ENCODE data around the gene APBA1. TPM values are rescaled to one million over a fixed set of nuclear protein-coding genes. Genes with fewer than 3 reads are reported as not detected.

Gene APBA1
- total RNA-seq, 1 experiment from 2014 or later = 1.8 TPM

GRCh38 chr9:69476016-69476415 is 196.2 kb downstream of the APBA1 start:
- Histone ChIP-seq H4K91ac (ENCODE audit: insufficient read length, low read depth, low read length) (no peak overlapping the region), H2AFZ (ENCODE audit: low read length) (no peak overlapping the region), H3K56ac (ENCODE audit: insufficient read length, low read depth, low read length) (no peak overlapping the region), H2BK120ac (ENCODE audit: low read depth, low read length, poor library complexity, severe bottlenecking) (no peak overlapping the region), H3K9ac (ENCODE audit: extremely low read depth, insufficient read length, low read length) (no peak overlapping the region), H3K23ac (ENCODE audit: insufficient read length, low read depth, low read length) (no peak overlapping the region), H3K27ac (ENCODE audit: insufficient read length, low read depth, low read length) (no peak overlapping the region), H3K4me1 (ENCODE audit: insufficient read depth, low read length) (no peaks in the 10 kb centered on the region; the same call in none of the 2 replicates), H3K4ac (ENCODE audit: low read depth, low read length) (no peak overlapping the region), H3K27me3 (ENCODE audit: insufficient read depth, low read length) (no peaks in the 10 kb centered on the region), H3K18ac (ENCODE audit: insufficient read length, low read depth, low read length) (no peak overlapping the region), H2BK20ac (ENCODE audit: low read depth, low read length, poor library complexity, severe bottlenecking) (no peak overlapping the region), H3K79me1 (ENCODE audit: insufficient read depth, low read depth, low read length, poor library complexity, severe bottlenecking) (no peaks in the 10 kb centered on the region), H3K14ac (ENCODE audit: insufficient read depth, low read length) (no peak overlapping the region), H3K79me2 (ENCODE audit: insufficient read depth, low read length) (no peaks in the 10 kb centered on the region), H3K9me3 (ENCODE audit: control insufficient read depth, low read depth, low read length) (no peaks in the 10 kb centered on the region), H3K4me2 (ENCODE audit: insufficient read depth, insufficient read length, low read length) (no peak overlapping the region), H4K5ac (ENCODE audit: insufficient read length, low read depth, low read length) (no peak overlapping the region), H2BK15ac (ENCODE audit: low read depth, low read length) (no peak overlapping the region), H2BK12ac (ENCODE audit: insufficient read length, low read depth, low read length) (no peak overlapping the region), H4K8ac (replicated peaks; ENCODE audit: insufficient read length, low read depth, low read length) (no peak overlapping the region), H2BK5ac (ENCODE audit: insufficient read length, low read length) (no peak overlapping the region), H3K23me2 (ENCODE audit: insufficient read length, low read depth, low read length, poor library complexity, severe bottlenecking) (no peaks in the 10 kb centered on the region), H4K20me1 (ENCODE audit: control insufficient read depth, insufficient read depth, insufficient read length) (no peaks in the 10 kb centered on the region), H2AK5ac (ENCODE audit: insufficient read length, low read length) (no peak overlapping the region), H3T11ph (ENCODE audit: low read length) (no peak overlapping the region)
- no CpG with 5 or more reads among the region's 6 CpGs for WGBS (ENCODE audit: extremely low coverage, insufficient read length, low lambda C conversion rate)
- Mint-ChIP-seq H3K36me3 (ENCODE audit: insufficient read depth in 1 of 3, low read depth in 3 of 3) (peaks cover 0 to 11% (median 4%) of the 10 kb centered on the region in 3 experiments; a peak in 4 of 7 replicates), H3K27ac (no peak overlapping the region; a peak in 1 of 7 replicates), H3K4me1 (peaks cover 16 to 22% of the 10 kb centered on the region in 2 experiments), H3K9me3 (peaks cover 3 to 12% of the 10 kb centered on the region in 2 experiments; a peak in 3 of 5 replicates), H3K27me3 (ENCODE audit: low read depth) (peaks cover 10% of the 10 kb centered on the region), H3K4me3 (no peak overlapping the region)
- no peak for DNase-seq
- no peak for TF ChIP-seq CTCF (conservative IDR thresholded peaks at IDR 0.05)

Data from H9 (cell line).